Activated CD8-positive, alpha-beta memory T cell treated with anti-CD3 and anti-CD28 coated beads for 24 hours (primary cell): Measurements from ENCODE around the gene NHSL2.
A peak's percentile ranks its signal among the peaks of the same experiment; 100 is the strongest.

Experiments used
- DNase-seq: peaks from one replicate; pipeline ENCODE4 v3.0.0-alpha.2; 2020

The NHSL2 gene

GRCh38 chrX:72045552-72046277 is 135.1 kb downstream of the NHSL2 start:
- peak; percentile 30 for DNase-seq

GRCh38 chrX:72046447-72046846 is 135.8 kb downstream of the NHSL2 start:
- peak; percentile 30 for DNase-seq

DNA sequence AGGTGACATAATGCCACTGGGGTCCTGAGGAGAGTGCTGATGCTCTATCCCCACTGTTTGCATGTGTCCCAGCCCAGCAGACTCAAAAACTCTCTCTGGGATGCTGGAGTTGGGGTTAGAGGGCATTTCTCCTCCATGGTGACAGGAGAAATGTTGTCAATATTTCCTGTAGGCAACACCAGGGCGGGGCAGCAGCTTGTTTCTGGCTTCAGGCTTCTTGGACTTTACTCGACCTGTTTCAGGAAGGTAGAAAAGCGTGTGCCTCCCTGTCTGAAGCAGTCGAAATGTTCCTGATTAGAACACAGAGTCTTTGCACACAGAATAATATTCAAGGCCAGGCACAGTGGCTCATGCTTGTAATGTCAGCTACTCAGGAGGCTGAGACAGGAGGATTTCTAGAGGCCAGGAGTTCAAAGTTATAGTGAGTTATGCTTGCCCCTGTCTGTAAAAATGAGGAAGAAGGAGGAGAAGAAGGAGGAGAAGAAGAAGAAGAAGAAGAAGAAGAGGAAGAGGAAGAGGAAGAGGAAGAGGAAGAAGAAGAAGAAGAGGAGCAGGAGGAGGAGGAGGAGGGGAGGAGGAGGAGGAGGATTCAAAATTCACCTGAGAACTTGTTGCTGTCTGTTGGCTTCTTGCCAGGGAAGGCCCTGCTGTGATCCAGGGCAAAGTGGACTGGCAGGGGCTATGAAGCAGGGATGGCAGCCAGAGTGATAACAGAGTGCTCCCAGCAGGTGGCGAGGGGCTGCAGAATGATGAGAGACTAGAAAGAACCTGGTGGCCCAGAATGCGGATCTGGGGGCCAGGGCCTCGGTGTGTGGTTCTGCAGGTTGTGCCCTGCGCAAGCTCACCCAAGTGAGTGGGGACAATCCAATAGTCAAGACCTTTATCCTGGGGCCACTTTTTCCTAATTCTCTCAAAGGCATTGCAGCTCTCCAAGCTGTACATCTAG is 138.1 kb downstream of the NHSL2 start:
- peak; percentile 49 for DNase-seq

GRCh38 chrX:72050011-72050410 is 139.4 kb downstream of the NHSL2 start:
- DNase-seq = peak; percentile 30

GRCh38 chrX:72051589-72051988 is 140.9 kb downstream of the NHSL2 start:
- DNase-seq = peak; percentile 28

GRCh38 chrX:72052415-72053090 is 141.9 kb downstream of the NHSL2 start:
- DNase-seq = peak; percentile 26

- no peak for DNase-seq
Observed at GRCh38 chrX:72053508-72053907, 142.9 kb downstream of the NHSL2 start.

DNA sequence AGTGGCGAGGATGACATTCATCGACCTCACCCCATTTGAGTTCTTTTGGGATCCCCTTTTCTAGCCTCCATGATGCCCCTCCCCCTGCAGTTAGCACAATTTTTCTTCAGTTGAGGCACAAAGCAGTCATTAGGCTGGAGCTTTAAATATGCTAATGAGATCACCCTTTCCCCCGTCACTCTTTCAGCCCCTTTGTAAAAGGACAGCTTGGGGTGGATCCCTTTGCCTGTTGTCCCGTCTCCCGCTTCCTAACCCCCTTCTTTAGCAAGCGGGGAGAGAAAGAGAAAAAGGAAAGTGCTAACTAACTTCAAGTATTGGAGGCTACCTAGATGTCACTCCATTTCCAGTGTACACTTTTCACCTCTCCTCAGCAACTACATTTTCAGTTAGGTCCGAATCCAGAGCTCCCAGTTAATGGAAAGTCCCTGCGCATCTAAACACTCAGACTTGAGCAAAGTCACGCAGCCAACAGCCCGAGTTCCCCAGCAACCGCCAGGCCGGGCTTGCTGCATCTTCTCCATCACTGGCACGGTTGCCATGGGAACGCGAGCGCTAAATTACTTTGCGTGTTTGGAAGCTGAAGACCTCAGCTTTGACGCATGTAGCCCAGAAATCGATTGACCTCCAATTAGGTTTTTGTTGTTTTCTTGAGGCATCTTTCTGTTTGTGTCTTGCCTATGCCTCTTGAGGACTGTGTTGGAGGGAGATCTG is 144.3 kb downstream of the NHSL2 start:
- peak; percentile 15 for DNase-seq

DNA sequence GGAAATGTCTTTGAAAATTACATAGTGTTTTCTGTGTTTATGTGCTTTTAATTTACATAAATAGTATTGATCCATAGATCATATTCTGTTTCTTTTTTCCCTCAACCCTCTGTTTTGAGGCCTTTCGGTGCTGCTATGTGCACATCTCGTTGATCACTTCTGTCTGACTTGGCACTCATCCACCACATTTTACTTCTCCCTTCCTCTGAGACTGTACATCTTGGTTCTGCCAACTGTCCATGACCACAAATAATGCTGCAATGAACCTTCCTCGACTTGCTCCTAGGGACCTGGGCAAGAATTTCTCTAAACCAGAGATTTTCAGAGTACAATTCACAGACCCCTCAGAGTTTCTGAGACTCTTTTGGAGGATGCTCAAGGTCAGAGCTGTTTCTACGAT is 146.7 kb downstream of the NHSL2 start:
- DNase-seq = peak; percentile 11

- no peak for DNase-seq
Observed at GRCh38 chrX:72057849-72058248, 147.2 kb downstream of the NHSL2 start.

DNA sequence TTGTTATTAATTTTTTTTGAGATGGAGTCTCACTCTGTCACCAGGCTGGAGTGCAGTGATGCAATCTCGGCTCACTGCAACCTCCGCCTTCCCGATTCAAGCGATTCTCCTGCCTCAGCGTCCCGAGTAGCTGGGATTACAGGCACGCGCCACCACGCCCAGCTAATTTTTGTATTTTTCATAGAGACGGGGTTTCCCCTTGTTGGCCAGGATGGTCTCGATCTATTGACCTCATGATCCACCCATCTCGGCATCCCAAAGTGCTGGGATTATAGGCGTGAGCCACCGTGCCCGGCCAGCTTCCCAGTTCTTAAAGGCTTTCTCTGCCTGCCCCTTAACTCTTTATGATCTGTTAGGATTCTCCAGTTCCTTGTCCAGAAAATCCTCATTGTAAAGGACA is 147.7 kb downstream of the NHSL2 start:
- DNase-seq = peak; percentile 21

DNA sequence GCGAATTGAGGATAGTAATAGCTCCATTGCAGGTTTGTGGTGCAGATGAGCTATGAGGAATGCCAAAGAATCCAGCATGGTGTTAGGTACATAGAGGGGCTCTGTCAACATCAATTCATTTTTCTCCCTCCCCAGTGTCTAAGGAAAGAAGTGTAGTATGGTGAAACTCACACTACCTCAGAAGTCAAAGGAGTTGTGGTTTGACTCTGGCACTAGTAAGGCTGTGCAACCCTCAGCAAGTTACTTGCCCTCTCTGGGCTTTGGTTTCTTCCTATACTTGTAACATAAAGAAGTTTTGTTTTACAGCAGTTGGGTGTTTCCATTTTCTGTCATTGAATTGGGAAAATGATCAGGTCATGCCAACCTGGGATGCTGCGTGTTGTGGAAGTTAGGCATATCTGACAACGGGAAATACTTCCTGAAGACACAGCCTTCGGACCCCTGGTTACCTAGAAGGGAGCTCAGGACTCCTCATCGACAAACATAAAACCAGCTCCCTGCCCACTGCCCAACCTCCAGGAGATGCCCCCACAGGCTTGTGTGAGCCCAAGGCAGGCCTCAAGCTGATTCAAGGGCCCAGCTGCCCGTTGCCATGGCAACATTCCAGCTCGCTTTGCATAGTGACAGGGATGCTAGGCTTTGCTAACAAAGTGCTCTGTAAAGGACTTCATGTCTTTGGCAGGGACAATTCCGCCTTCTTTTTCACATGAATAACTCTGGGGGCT is 149.7 kb downstream of the NHSL2 start:
- no peak for DNase-seq

GRCh38 chrX:72060921-72061490 is 150.4 kb downstream of the NHSL2 start:
- no peak for DNase-seq

GRCh38 chrX:72062916-72063315 is 152.3 kb downstream of the NHSL2 start:
- DNase-seq = no peak

GRCh38 chrX:72069350-72070160 is 158.9 kb downstream of the NHSL2 start:
- no peak for DNase-seq

DNA sequence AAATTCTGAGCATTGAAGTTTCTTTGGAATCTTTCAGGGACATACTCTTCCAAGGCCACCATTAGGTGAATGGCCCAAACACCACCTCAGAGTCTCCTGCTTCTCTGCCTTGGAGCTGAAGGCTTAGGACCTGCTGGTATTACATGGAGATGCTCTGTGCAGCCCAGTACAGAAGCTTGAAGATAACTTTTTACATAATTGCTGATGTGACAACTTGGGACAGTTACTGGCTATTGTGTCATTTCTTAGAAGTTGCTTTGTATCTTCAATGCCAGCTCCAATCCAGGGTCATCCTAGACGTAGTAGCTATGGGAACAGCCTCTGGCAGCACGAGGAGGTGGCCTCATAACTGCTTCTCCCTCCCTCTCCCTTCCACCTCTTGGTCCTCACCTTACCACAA is 160.6 kb downstream of the NHSL2 start:
- DNase-seq = no peak

GRCh38 chrX:72073633-72074032 is 163.0 kb downstream of the NHSL2 start:
- DNase-seq = no peak

DNA sequence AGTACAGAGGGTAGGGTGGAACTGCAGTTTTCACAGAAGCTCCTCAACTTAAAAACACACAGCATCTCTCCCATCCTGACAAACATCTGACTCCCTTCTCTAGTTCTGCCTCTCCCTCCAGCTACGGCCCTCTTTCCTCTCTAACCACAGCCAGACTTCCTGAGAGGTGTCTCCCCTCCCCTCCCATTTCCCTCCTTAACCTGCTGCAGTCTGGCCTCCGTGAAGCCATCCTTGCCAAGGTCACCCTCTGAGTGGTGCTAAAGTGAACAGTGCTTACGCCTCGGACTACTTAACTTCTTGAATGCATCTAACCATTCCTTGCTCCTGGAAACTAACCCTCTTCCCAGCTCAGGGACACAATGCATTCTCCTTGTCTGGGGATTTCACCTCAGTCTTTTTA is 167.8 kb downstream of the NHSL2 start:
- DNase-seq = no peak

- no peak for DNase-seq
Observed at GRCh38 chrX:72079607-72080006, 169.0 kb downstream of the NHSL2 start.

GRCh38 chrX:72080150-72080549 is 169.5 kb downstream of the NHSL2 start:
- no peak for DNase-seq

DNA sequence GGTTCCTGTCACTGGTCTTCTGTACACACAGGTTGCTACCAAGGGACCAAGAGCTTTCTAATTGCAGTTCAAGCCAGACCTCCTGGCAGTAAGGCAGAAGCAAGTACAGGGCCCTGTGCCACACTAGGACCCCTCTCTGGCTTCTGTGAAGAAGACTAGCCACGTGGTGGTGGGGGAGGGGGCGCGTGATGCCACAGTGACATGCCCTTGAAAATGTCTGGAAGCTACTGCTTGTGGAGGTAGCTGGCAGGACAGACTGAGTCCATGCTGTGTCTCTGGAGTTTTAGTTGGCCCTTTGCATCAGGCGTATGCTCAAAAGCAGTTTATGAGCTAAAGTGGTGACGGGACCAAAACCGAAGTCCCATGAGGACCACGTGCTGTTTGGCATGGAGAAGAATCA is 170.2 kb downstream of the NHSL2 start:
- DNase-seq = no peak
